CD4-positive, alpha-beta T cell treated with Interleukin-15 for 1 hour (primary cell): Measurements from ENCODE around the gene KCNG4.

Experiments
- DNase-seq: peaks from one replicate; pipeline ENCODE4 v3.0.0-alpha.2; 2020

The KCNG4 gene

GRCh38 chr16:84262939-84263338 lies 23.1 kb upstream of the KCNG4 start:
- no peak for DNase-seq

GRCh38 chr16:84262031-84262430 lies 22.2 kb upstream of the KCNG4 start:
- no peak for DNase-seq

- no peak for DNase-seq
These were observed 21.1 kb upstream of the KCNG4 start for GRCh38 chr16:84260766-84261554.

- DNase-seq, result no peak
These were observed 19.9 kb upstream of the KCNG4 start for GRCh38 chr16:84259691-84260090.

- no peak for DNase-seq
These were observed 18.5 kb upstream of the KCNG4 start for GRCh38 chr16:84258266-84258665.

GRCh38 chr16:84255050-84255810 lies 15.4 kb upstream of the KCNG4 start:
- DNase-seq, result no peak

- no peak for DNase-seq
These were observed 14.2 kb upstream of the KCNG4 start for GRCh38 chr16:84254062-84254461.

GRCh38 chr16:84253173-84253572 lies 13.4 kb upstream of the KCNG4 start:
- no peak for DNase-seq

- no peak for DNase-seq
These were observed 12.4 kb upstream of the KCNG4 start for GRCh38 chr16:84252184-84252583.

- no peak for DNase-seq
These were observed 8.0 kb upstream of the KCNG4 start for GRCh38 chr16:84247844-84248243.

GRCh38 chr16:84247331-84247730 lies 7.5 kb upstream of the KCNG4 start:
- no peak for DNase-seq

- no peak for DNase-seq
These were observed 6.9 kb upstream of the KCNG4 start for GRCh38 chr16:84246679-84247077.

- DNase-seq, result no peak
These were observed 6.3 kb upstream of the KCNG4 start for GRCh38 chr16:84245956-84246678.

- DNase-seq, result no peak
These were observed 4.9 kb upstream of the KCNG4 start for GRCh38 chr16:84244728-84245127.

- DNase-seq, result no peak
These were observed 3.9 kb upstream of the KCNG4 start for GRCh38 chr16:84243732-84244131.

GRCh38 chr16:84242839-84243238 lies 3.0 kb upstream of the KCNG4 start:
- DNase-seq, result no peak

GRCh38 chr16:84241778-84242177 lies 2.0 kb upstream of the KCNG4 start:
- no peak for DNase-seq

GRCh38 chr16:84240455-84240854 lies 643 bp upstream of the KCNG4 start:
- no peak for DNase-seq

GRCh38 chr16:84239141-84239769 lies 557 bp downstream of the KCNG4 start:
- DNase-seq, result peak; percentile 19

- DNase-seq, result no peak
These were observed 1.6 kb downstream of the KCNG4 start for GRCh38 chr16:84237994-84238750.

- DNase-seq, result no peak
These were observed 3.1 kb downstream of the KCNG4 start for GRCh38 chr16:84236671-84237070.
